Fibroblast of lung (primary cell): ENCODE data around the gene ASB15. TPM values are rescaled to one million over a fixed set of nuclear protein-coding genes. Genes with fewer than 3 reads are reported as not detected.

Source experiments
- DNase-seq, 2 donors: peaks; one replicate each; pipeline versions ENCODE4 v3.0.0 to v3.0.0-alpha.2; 2010; ENCODE audit warnings: low read depth in 2 of 2
- H2AFZ ChIP-seq: 2 replicates; pipeline ENCODE4 v1.5.1; 2012; ENCODE audit warnings: low read length, control low read depth, inconsistent platforms
- H3K27ac ChIP-seq: 2 replicates; pipeline ENCODE4 v1.5.1; 2011; ENCODE audit warnings: low read length, control low read depth; ENCODE audit not compliant: insufficient read depth
- H3K27me3 ChIP-seq: 2 replicates; pipeline ENCODE4 v1.5.1; 2011; ENCODE audit warnings: mild to moderate bottlenecking, low read length; ENCODE audit not compliant: control insufficient read depth, insufficient read depth
- H3K36me3 ChIP-seq: 2 replicates; pipeline ENCODE4 v1.5.1; 2011; ENCODE audit warnings: low read length; ENCODE audit not compliant: control insufficient read depth, insufficient read depth
- H3K4me1 ChIP-seq: 2 replicates; pipeline ENCODE4 v1.5.1; 2011; ENCODE audit warnings: low read length; ENCODE audit not compliant: control insufficient read depth, insufficient read depth; ENCODE audit errors: extremely low read depth
- H3K4me2 ChIP-seq: 2 replicates; pipeline ENCODE4 v1.5.1; 2011; ENCODE audit warnings: low read length, control low read depth; ENCODE audit not compliant: insufficient read depth; ENCODE audit errors: extremely low read depth
- H3K4me3 ChIP-seq, 4 experiments: fragments of 200-600 bp in 1 of 4; sonication (generic) in 1 of 4; replicated peaks in 1 of 4; 2 replicates each; pipeline ENCODE4 v1.5.1; 2011 to 2016; ENCODE audit warnings: low read length in 4 of 4, low read depth in 3 of 4, mild to moderate bottlenecking in 3 of 4, control low read depth in 2 of 4, inconsistent platforms in 1 of 4, mixed read lengths in 1 of 4; ENCODE audit not compliant: insufficient read depth in 1 of 4; ENCODE audit errors: control extremely low read depth in 1 of 4
- H3K79me2 ChIP-seq: 2 replicates; pipeline ENCODE4 v1.5.1; 2012; ENCODE audit warnings: mild to moderate bottlenecking, low read length, inconsistent platforms; ENCODE audit not compliant: control insufficient read depth, insufficient read depth
- H3K9ac ChIP-seq: 2 replicates; pipeline ENCODE4 v1.5.1; 2011; ENCODE audit warnings: mild to moderate bottlenecking, low read length, control low read depth; ENCODE audit not compliant: insufficient read depth
- H3K9me3 ChIP-seq: 2 replicates; pipeline ENCODE4 v1.5.1; 2012; ENCODE audit warnings: low read depth, low read length; ENCODE audit not compliant: control insufficient read depth, insufficient read depth
- H4K20me1 ChIP-seq: 2 replicates; pipeline ENCODE4 v1.5.1; 2011; ENCODE audit warnings: low read length; ENCODE audit not compliant: control insufficient read depth, insufficient read depth; ENCODE audit errors: extremely low read depth
- EZH2 ChIP-seq: IDR thresholded peaks from 2 replicates; pipeline ENCODE4 v1.5.1; 2012; ENCODE audit warnings: low read length, control low read depth, mild to moderate bottlenecking; ENCODE audit errors: missing control alignments
- polyA plus RNA-seq, 2 donors: library from polyadenylated mRNA; depleted of rRNA in 1 of 2; stranded (reverse) in 1 of 2; unstranded in 1 of 2; fragments of >200 nt; gene quantifications; 2 replicates each; pipeline ENCODE4 v1.2.1, GENCODE V29; 2011 to 2012; ENCODE audit warnings: missing spikeins in 1 of 2
- total RNA-seq: library from RNA; depleted of rRNA; stranded (reverse); fragments of >200 nt; gene quantifications from 2 replicates; pipeline ENCODE4 v1.2.1, GENCODE V29; 2014
- TF ChIP-seq, protein P1 (sequence below), 2 donors: IDR thresholded peaks in 1 of 2; conservative IDR thresholded peaks in 1 of 2; 1 replicate in 1 of 2; 2 replicates in 1 of 2; pipeline ENCODE4 v1.5.1; 2011 to 2012; ENCODE audit warnings: low read length in 2 of 2, control low read depth in 1 of 2, inconsistent platforms in 1 of 2, low read depth in 1 of 2, mild to moderate bottlenecking in 1 of 2

The ASB15 gene
- total and polyA plus RNA-seq, 2 donors (not counting 1 experiment from before 2014, with no cell fraction given) = not detected

DNA sequence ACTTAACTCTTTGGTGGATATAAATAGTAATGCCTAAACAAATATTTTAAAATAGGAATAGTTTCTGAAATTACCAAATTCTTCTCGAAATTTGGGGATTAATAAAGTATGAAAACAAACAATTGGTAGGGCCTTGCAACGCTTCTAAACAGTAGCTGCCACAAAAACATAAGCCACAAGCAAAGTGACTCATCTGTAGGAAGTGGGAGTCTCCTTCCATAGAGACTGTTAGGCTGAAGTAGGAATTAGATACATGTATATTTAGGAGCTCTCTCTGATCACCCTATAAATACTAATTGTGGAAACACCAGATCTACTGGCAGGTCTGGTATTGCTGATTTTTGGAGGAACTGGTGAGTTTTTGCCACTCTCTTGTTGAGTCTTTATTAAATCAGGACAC lies 48.3 kb downstream of the ASB15 start:
- no peaks in the 10 kb centered on the region for H3K27me3 ChIP-seq
- H3K9me3 ChIP-seq = no peaks in the 10 kb centered on the region
- H3K79me2 ChIP-seq = no peaks in the 10 kb centered on the region
- no peaks in the 10 kb centered on the region for H3K36me3 ChIP-seq
- no peak overlapping the region for H3K9ac ChIP-seq
- no peak overlapping the region for H3K27ac ChIP-seq
- H3K4me1 ChIP-seq = no peaks in the 10 kb centered on the region
- no peak overlapping the region for H3K4me3 ChIP-seq
- H2AFZ ChIP-seq = no peak overlapping the region
- no peak overlapping the region for H3K4me2 ChIP-seq
- TF ChIP-seq, protein P1, sequence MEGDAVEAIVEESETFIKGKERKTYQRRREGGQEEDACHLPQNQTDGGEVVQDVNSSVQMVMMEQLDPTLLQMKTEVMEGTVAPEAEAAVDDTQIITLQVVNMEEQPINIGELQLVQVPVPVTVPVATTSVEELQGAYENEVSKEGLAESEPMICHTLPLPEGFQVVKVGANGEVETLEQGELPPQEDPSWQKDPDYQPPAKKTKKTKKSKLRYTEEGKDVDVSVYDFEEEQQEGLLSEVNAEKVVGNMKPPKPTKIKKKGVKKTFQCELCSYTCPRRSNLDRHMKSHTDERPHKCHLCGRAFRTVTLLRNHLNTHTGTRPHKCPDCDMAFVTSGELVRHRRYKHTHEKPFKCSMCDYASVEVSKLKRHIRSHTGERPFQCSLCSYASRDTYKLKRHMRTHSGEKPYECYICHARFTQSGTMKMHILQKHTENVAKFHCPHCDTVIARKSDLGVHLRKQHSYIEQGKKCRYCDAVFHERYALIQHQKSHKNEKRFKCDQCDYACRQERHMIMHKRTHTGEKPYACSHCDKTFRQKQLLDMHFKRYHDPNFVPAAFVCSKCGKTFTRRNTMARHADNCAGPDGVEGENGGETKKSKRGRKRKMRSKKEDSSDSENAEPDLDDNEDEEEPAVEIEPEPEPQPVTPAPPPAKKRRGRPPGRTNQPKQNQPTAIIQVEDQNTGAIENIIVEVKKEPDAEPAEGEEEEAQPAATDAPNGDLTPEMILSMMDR (conservative IDR thresholded peaks at IDR 0.05 in 1 of 2, IDR thresholded peaks at IDR 0.05 in 1 of 2; ENCODE audit: low read depth in 1 of 2, low read length in 2 of 2) = no peak
- TF ChIP-seq EZH2 = no peak
- DNase-seq = peak; percentile 28 to 32
- no peaks in the 10 kb centered on the region for H4K20me1 ChIP-seq

DNA sequence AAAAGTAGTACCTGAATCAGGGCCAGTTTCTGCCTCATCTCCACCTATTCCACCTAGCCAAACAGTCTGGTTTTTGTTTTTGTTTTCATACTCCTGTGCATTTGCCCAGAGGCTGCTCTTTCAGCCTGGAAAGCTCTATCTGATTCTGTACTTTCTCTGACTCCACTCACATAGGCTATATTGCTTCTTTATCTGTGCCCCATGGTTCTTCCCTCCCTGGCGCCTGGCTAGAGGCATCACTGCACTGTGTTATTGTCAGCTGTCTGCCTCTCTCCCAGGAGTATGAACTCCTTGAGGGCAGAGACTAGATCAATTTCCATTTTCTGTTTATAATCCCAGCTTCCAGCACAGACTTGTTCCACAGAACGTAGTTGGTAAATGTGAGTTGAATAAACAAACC lies 49.0 kb downstream of the ASB15 start:
- no peaks in the 10 kb centered on the region for H3K4me1 ChIP-seq
- TF ChIP-seq, protein P1 (conservative IDR thresholded peaks at IDR 0.05 in 1 of 2, IDR thresholded peaks at IDR 0.05 in 1 of 2; ENCODE audit: low read depth in 1 of 2, low read length in 2 of 2) = no peak
- TF ChIP-seq EZH2 = no peak
- no peaks in the 10 kb centered on the region for H3K36me3 ChIP-seq
- DNase-seq = no peak
- H3K4me2 ChIP-seq = no peak overlapping the region
- H3K27ac ChIP-seq = no peak overlapping the region
- no peak overlapping the region for H3K4me3 ChIP-seq
- no peaks in the 10 kb centered on the region for H3K9me3 ChIP-seq
- H3K79me2 ChIP-seq = no peaks in the 10 kb centered on the region
- H3K27me3 ChIP-seq = no peaks in the 10 kb centered on the region
- no peaks in the 10 kb centered on the region for H4K20me1 ChIP-seq
- H3K9ac ChIP-seq = no peak overlapping the region
- H2AFZ ChIP-seq = no peak overlapping the region

DNA sequence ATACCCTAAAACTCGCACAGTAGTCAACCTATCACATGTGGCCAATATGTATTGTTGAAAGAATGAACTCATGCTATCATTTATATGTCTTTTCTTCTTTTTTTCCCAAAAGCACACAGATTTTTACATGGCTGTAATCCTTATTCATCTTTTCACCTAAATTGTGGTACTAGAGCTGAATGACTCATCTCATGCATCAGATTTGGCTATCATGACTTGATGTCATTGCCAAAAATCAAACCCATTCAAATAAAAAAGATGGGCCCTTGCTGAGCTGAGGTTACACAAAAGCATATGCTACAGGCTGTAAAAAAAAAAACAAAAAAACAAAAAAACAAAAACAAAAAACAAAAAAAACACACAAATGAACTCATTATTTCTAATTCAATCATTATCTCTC lies 50.8 kb downstream of the ASB15 start:
- H4K20me1 ChIP-seq = no peaks in the 10 kb centered on the region
- no peak overlapping the region for H3K9ac ChIP-seq
- H3K27me3 ChIP-seq = no peaks in the 10 kb centered on the region
- DNase-seq = no peak
- H3K9me3 ChIP-seq = no peaks in the 10 kb centered on the region
- H3K4me1 ChIP-seq = no peaks in the 10 kb centered on the region
- no peak overlapping the region for H3K27ac ChIP-seq
- no peak overlapping the region for H2AFZ ChIP-seq
- H3K4me2 ChIP-seq = no peak overlapping the region
- no peaks in the 10 kb centered on the region for H3K36me3 ChIP-seq
- TF ChIP-seq EZH2 = no peak
- TF ChIP-seq, protein P1 (conservative IDR thresholded peaks at IDR 0.05 in 1 of 2, IDR thresholded peaks at IDR 0.05 in 1 of 2; ENCODE audit: low read depth in 1 of 2, low read length in 2 of 2) = no peak
- H3K4me3 ChIP-seq = no peak overlapping the region
- H3K79me2 ChIP-seq = no peaks in the 10 kb centered on the region
